NCI-H1417 (cell line): ENCODE measurements around the gene ZCCHC9.
A peak's percentile ranks its signal among the peaks of the same experiment; 100 is the strongest.
"Not testable (repeated sequence)": the region's sequence is repeated elsewhere in the genome, so short reads cannot be mapped to it uniquely, and the experiment has no call there.

Source experiments
- DNase-seq, 3 experiments: peaks; one replicate each; lab custom pipeline; 2025; lab: John Stamatoyannopoulos, UW

The ZCCHC9 gene

GRCh38 chr5:81301271-81302015, at the start of gene ZCCHC9:
Gene ZCCHC9, plus strand, starts transcription at chr5:81301587. Its CDS starts 3,171 bp downstream, at chr5:81304758.
- peak; percentile 81 to 93 (median 81) for DNase-seq

GRCh38 chr5:81251922-81252321, 49.5 kb upstream of the ZCCHC9 start:
- DNase-seq = peak in 1 of 3 experiments; percentile 6

GRCh38 chr5:81252904-81253303, 48.5 kb upstream of the ZCCHC9 start:
- DNase-seq = no peak

GRCh38 chr5:81253875-81254274, 47.5 kb upstream of the ZCCHC9 start:
- no peak for DNase-seq

GRCh38 chr5:81254886-81255559, 46.4 kb upstream of the ZCCHC9 start:
- DNase-seq = no peak

GRCh38 chr5:81256766-81257165, 44.6 kb upstream of the ZCCHC9 start:
- no peak for DNase-seq

GRCh38 chr5:81262796-81263195, 38.6 kb upstream of the ZCCHC9 start:
- not testable (repeated sequence) for DNase-seq

- DNase-seq = no peak
Measured at GRCh38 chr5:81265101-81265500, 36.3 kb upstream of the ZCCHC9 start.

GRCh38 chr5:81268521-81269196, 32.7 kb upstream of the ZCCHC9 start:
- DNase-seq = no peak

GRCh38 chr5:81269751-81270393, 31.5 kb upstream of the ZCCHC9 start:
- no peak for DNase-seq

GRCh38 chr5:81270394-81271027, 30.9 kb upstream of the ZCCHC9 start:
- peak in 2 of 3 experiments; percentile 5 to 10 for DNase-seq

GRCh38 chr5:81283976-81284375, 17.4 kb upstream of the ZCCHC9 start:
- DNase-seq = no peak

GRCh38 chr5:81286059-81286617, 15.2 kb upstream of the ZCCHC9 start:
- no peak for DNase-seq

- DNase-seq = no peak
Measured at GRCh38 chr5:81288021-81288433, 13.4 kb upstream of the ZCCHC9 start.

GRCh38 chr5:81290146-81290545, 11.2 kb upstream of the ZCCHC9 start:
- no peak for DNase-seq

GRCh38 chr5:81292130-81292529, 9.3 kb upstream of the ZCCHC9 start:
- no peak for DNase-seq

GRCh38 chr5:81294021-81294420, 7.4 kb upstream of the ZCCHC9 start:
- not testable (repeated sequence) for DNase-seq

- DNase-seq = no peak
Measured at GRCh38 chr5:81297531-81297930, 3.9 kb upstream of the ZCCHC9 start.

GRCh38 chr5:81300921-81301270, 491 bp upstream of the ZCCHC9 start:
- no peak for DNase-seq

GRCh38 chr5:81302596-81302995, 1.2 kb downstream of the ZCCHC9 start:
- no peak for DNase-seq

- DNase-seq = no peak
Measured at GRCh38 chr5:81303563-81303962, 2.2 kb downstream of the ZCCHC9 start.

GRCh38 chr5:81305785-81306184, 4.4 kb downstream of the ZCCHC9 start:
- no peak for DNase-seq
